Measurements from ENCODE around the gene RABL3. TPM values are rescaled to one million over a fixed set of nuclear protein-coding genes. Genes with fewer than 3 reads are reported as not detected.

RABL3 gene
- total RNA-seq, 4 donors from 2014 or later = 9.1 to 54.6 (median 31.7) TPM

- Histone ChIP-seq H3K36me3 (no peaks in the 10 kb centered on the region), H3K4me3 (no peak overlapping the region), H3K4me1 (peaks cover 0 to 4% of the 10 kb centered on the region in 2 donors), H3K27ac (no peak overlapping the region), H3K27me3 (no peaks in the 10 kb centered on the region), H3K9me3 (no peaks in the 10 kb centered on the region)
- TF ChIP-seq POLR2A (IDR thresholded peaks at IDR 0.05) (no peak), CTCF (IDR thresholded peaks at IDR 0.05) (no peak)
- no peak for DNase-seq
- intact Hi-C loops (cut with DNase I; ENCODE audit: low total_unique reads) = no loop called here
Observed at GRCh38 chr3:120769436-120769835, 27.1 kb upstream of the RABL3 start.

DNA sequence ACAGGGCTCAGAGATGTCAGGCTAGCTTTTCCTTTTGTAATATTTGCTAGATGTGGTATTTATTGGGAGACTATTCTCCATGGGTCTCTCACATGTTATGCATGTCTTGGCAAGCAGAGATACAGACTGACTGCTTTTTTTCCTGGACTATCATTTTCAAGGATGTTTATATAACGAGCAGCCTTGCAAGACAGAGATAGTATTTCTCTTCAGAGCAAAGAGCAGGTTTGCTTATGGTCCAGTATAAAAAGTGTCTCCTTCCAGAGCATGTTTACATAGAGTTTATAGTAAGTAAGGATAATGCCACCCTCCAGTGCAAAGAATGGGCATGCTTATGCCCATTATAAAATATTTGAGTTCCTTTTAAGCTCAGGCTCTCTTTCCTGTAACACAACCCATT, 24.8 kb upstream of the RABL3 start:
- H3K9me3 ChIP-seq = no peaks in the 10 kb centered on the region
- no peak overlapping the region for H3K27ac ChIP-seq

DNA sequence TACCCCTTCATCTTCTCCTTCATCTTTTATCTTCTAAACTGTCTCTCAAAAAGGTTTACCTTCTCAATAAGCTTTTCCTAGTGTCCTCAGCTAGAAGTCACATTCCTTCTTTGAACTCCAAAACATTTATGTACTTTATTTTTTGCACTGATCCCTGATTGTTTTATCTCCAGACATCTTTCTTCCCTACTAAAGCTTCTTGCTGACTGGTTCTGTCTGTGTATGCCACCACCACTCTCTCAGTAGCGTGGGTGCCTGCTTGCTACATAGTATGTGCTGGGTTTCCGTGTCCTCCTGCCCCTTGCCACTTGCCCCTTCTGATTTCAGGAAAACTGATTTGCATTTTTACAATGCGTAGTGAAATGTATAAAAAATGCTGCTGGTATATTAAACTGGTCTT, 24.3 kb upstream of the RABL3 start:
- Histone ChIP-seq H3K9me3 (no peaks in the 10 kb centered on the region), H3K27ac (no peak overlapping the region), H3K27me3 (no peaks in the 10 kb centered on the region), H3K36me3 (no peaks in the 10 kb centered on the region), H3K4me1 (peaks cover 0 to 4% of the 10 kb centered on the region in 2 donors), H3K4me3 (no peak overlapping the region)
- no peak for DNase-seq
- intact Hi-C loops (cut with DNase I; ENCODE audit: low total_unique reads) = no loop called here
- TF ChIP-seq POLR2A (IDR thresholded peaks at IDR 0.05) (no peak), CTCF (IDR thresholded peaks at IDR 0.05) (no peak)

More for the DNA sequence above, 24.8 kb upstream of the RABL3 start:
- Histone ChIP-seq H3K4me3 (no peak overlapping the region), H3K4me1 (peaks cover 0 to 4% of the 10 kb centered on the region in 2 donors), H3K27me3 (no peaks in the 10 kb centered on the region), H3K36me3 (no peaks in the 10 kb centered on the region)
- TF ChIP-seq POLR2A (IDR thresholded peaks at IDR 0.05) = no peak
- TF ChIP-seq CTCF (IDR thresholded peaks at IDR 0.05) = no peak
- intact Hi-C loops (cut with DNase I; ENCODE audit: low total_unique reads) = no loop called here
- DNase-seq = no peak

- Histone ChIP-seq H3K27ac (no peak overlapping the region), H3K4me1 (peaks cover 0 to 4% of the 10 kb centered on the region in 2 donors), H3K4me3 (no peak overlapping the region), H3K9me3 (no peaks in the 10 kb centered on the region), H3K27me3 (no peaks in the 10 kb centered on the region), H3K36me3 (no peaks in the 10 kb centered on the region)
- intact Hi-C loops (cut with DNase I; ENCODE audit: low total_unique reads) = no loop called here
- no peak for DNase-seq
- TF ChIP-seq POLR2A (IDR thresholded peaks at IDR 0.05) (no peak), CTCF (IDR thresholded peaks at IDR 0.05) (no peak)
Observed at GRCh38 chr3:120765830-120766493, 23.6 kb upstream of the RABL3 start.

GRCh38 chr3:120764206-120764605, 21.9 kb upstream of the RABL3 start:
- H3K36me3 ChIP-seq = no peaks in the 10 kb centered on the region
- H3K27ac ChIP-seq = no peak overlapping the region
- H3K9me3 ChIP-seq = no peaks in the 10 kb centered on the region
- intact Hi-C loops (cut with DNase I; ENCODE audit: low total_unique reads) = no loop called here
- peaks cover 0 to 4% of the 10 kb centered on the region in 2 donors for H3K4me1 ChIP-seq
- no peak for TF ChIP-seq CTCF (IDR thresholded peaks at IDR 0.05)
- no peak for TF ChIP-seq POLR2A (IDR thresholded peaks at IDR 0.05)
- DNase-seq = no peak
- no peak overlapping the region for H3K4me3 ChIP-seq
- H3K27me3 ChIP-seq = no peaks in the 10 kb centered on the region

Data from uterus (tissue), 4 donors.